ENCODE results near the gene DUSP9. TPM values are rescaled to one million over a fixed set of nuclear protein-coding genes. Genes with fewer than 3 reads are reported as not detected.

The DUSP9 gene
- total and polyA plus RNA-seq, 2 donors (not counting 3 experiments of a cell fraction or from before 2014, with no cell fraction given), result 0.04 TPM; not detected in 1

DNA sequence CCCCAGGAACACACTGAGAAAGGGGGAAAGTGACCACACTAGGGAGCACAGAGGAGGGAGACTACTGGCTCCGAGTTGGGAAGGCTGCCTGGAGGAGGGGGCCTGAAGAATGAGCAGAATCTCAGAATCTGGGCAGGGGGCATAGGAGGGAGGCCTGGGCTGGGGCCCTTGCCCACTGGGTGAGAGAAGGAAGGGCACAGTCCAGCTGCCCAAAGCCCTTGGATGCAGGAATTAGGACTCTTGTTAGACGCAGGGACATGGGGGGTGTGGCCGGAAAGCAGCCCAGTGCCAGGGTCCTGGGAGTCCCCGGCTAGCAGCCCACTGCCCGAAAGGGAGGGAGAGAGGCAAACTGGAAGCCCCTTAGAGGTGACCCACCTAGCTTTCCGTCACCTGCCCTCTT, 1.9 kb upstream of the DUSP9 start:
- Histone ChIP-seq H3K27ac (ENCODE audit: insufficient read depth, low read depth, low read length) (no peak overlapping the region), H3K4me2 (ENCODE audit: insufficient read depth, low read length) (no peak overlapping the region), H2AFZ (ENCODE audit: low read depth, low read length) (no peak overlapping the region), H3K9ac (replicated peaks; ENCODE audit: extremely low read depth, insufficient read depth, low read length) (no peak overlapping the region), H4K20me1 (replicated peaks; ENCODE audit: control insufficient read depth, extremely low read depth, insufficient read depth, low read length) (no peaks in the 10 kb centered on the region), H3K9me1 (replicated peaks; ENCODE audit: control insufficient read depth, extremely low read depth, insufficient read depth, low read length) (no peaks in the 10 kb centered on the region), H3K27me3 (ENCODE audit: control insufficient read depth in 2 of 2, insufficient read depth in 2 of 2, low read length in 2 of 2) (peaks cover 56 to 61% of the 10 kb centered on the region in 2 experiments), H3K9me3 (replicated peaks; ENCODE audit: control insufficient read depth, insufficient read depth, low read length) (no peaks in the 10 kb centered on the region), H3K4me1 (ENCODE audit: control insufficient read depth, extremely low read depth, insufficient read depth, low read length) (no peaks in the 10 kb centered on the region), H3K36me3 (ENCODE audit: control insufficient read depth in 2 of 2, extremely low read depth in 1 of 2, insufficient read depth in 2 of 2, low read length in 2 of 2) (no peaks in the 10 kb centered on the region), H3K4me3 (replicated peaks in 1 of 3; ENCODE audit: insufficient read depth in 1 of 3, low read depth in 1 of 3, low read length in 3 of 3) (no peak overlapping the region), H3K79me2 (ENCODE audit: control insufficient read depth, insufficient read depth, low read length) (no peaks in the 10 kb centered on the region)
- BruUV-seq (replicated peaks), result no TSS peak
- POLR2A ChIA-PET, result no interaction called here
- intact Hi-C loops (cut with micrococcal nuclease), result no loop called here
- FAIRE-seq (no peak), DNase-seq (ENCODE audit: low read depth, low spot score) (no peak)
- dilution Hi-C loops (cut with MboI; ENCODE audit: extremely low pct_ligation_motif_present, low sequenced_read_pairs), result no loop called here
- CTCF ChIA-PET, result interaction anchor here (1.0 to 1.8 kb wide), 7 partner anchors 9 to 106 kb away, joined by 3 to 10 read pairs (median 4); no protein-coding TSS in a partner anchor
- no peak for TF ChIP-seq POLR2AphosphoS5 (IDR thresholded peaks at IDR 0.05; ENCODE audit: insufficient read depth, low read depth, low read length)
- TF ChIP-seq, protein P1, sequence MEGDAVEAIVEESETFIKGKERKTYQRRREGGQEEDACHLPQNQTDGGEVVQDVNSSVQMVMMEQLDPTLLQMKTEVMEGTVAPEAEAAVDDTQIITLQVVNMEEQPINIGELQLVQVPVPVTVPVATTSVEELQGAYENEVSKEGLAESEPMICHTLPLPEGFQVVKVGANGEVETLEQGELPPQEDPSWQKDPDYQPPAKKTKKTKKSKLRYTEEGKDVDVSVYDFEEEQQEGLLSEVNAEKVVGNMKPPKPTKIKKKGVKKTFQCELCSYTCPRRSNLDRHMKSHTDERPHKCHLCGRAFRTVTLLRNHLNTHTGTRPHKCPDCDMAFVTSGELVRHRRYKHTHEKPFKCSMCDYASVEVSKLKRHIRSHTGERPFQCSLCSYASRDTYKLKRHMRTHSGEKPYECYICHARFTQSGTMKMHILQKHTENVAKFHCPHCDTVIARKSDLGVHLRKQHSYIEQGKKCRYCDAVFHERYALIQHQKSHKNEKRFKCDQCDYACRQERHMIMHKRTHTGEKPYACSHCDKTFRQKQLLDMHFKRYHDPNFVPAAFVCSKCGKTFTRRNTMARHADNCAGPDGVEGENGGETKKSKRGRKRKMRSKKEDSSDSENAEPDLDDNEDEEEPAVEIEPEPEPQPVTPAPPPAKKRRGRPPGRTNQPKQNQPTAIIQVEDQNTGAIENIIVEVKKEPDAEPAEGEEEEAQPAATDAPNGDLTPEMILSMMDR (IDR thresholded peaks at IDR 0.05; ENCODE audit: extremely low read depth in 1 of 2, insufficient read depth in 1 of 2, low read depth in 1 of 2, low read length in 2 of 2), result no peak
- TF ChIP-seq POLR2A (IDR thresholded peaks at IDR 0.05; ENCODE audit: low read depth, low read length), result no peak
- TF ChIP-seq JUN (IDR thresholded peaks at IDR 0.05; ENCODE audit: borderline replicate concordance, insufficient read depth, insufficient read length, low read depth), result no peak
- no peak for TF ChIP-seq MYC (IDR thresholded peaks at IDR 0.05; ENCODE audit: low read depth, low read length)
- TF ChIP-seq GATA2 (IDR thresholded peaks at IDR 0.05; ENCODE audit: insufficient read depth, insufficient read length, low read depth, low read length), result no peak
- TF ChIP-seq, protein P2, sequence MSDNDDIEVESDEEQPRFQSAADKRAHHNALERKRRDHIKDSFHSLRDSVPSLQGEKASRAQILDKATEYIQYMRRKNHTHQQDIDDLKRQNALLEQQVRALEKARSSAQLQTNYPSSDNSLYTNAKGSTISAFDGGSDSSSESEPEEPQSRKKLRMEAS (IDR thresholded peaks at IDR 0.05; ENCODE audit: insufficient read depth, insufficient read length), result no peak
- TF ChIP-seq EZH2 (IDR thresholded peaks at IDR 0.05; ENCODE audit: borderline replicate concordance, low read depth, low read length, severe bottlenecking), result no peak
- no peak for TF ChIP-seq FOS (IDR thresholded peaks at IDR 0.05; ENCODE audit: borderline replicate concordance, insufficient read depth, low read length)
